ENCODE measurements around the gene SMARCE1.

The SMARCE1 gene

GRCh38 chr17:40615841-40616476, 31.7 kb downstream of the SMARCE1 start:
- ATAC-seq (ENCODE audit: low read depth) (no peak), DNase-seq (ENCODE audit: low spot score) (no peak)
- no peaks in the 10 kb centered on the region for H3K36me3 ChIP-seq (ENCODE audit: low read depth)
- H3K27ac ChIP-seq (ENCODE audit: poor library complexity, severe bottlenecking): no peak overlapping the region
- H3K9me3 ChIP-seq (ENCODE audit: severe bottlenecking): no peaks in the 10 kb centered on the region
- H3K4me3 ChIP-seq (ENCODE audit: severe bottlenecking): no peak overlapping the region
- no peaks in the 10 kb centered on the region for H3K4me1 ChIP-seq (ENCODE audit: insufficient read depth, poor library complexity, severe bottlenecking)
- no peaks in the 10 kb centered on the region for H3K27me3 ChIP-seq (ENCODE audit: insufficient read depth, poor library complexity, severe bottlenecking)
- peak; percentile 9 for TF ChIP-seq CTCF (IDR thresholded peaks at IDR 0.05; ENCODE audit: poor library complexity, severe bottlenecking)

GRCh38 chr17:40615068-40615840, 32.4 kb downstream of the SMARCE1 start:
- Histone ChIP-seq H3K36me3 (ENCODE audit: low read depth) (no peaks in the 10 kb centered on the region), H3K27ac (ENCODE audit: poor library complexity, severe bottlenecking) (no peak overlapping the region), H3K9me3 (ENCODE audit: severe bottlenecking) (no peaks in the 10 kb centered on the region), H3K4me3 (ENCODE audit: severe bottlenecking) (no peak overlapping the region), H3K27me3 (ENCODE audit: insufficient read depth, poor library complexity, severe bottlenecking) (no peaks in the 10 kb centered on the region), H3K4me1 (ENCODE audit: insufficient read depth, poor library complexity, severe bottlenecking) (no peaks in the 10 kb centered on the region)
- DNase-seq (ENCODE audit: low spot score) (no peak), ATAC-seq (ENCODE audit: low read depth) (peak; percentile 62)
- TF ChIP-seq CTCF (IDR thresholded peaks at IDR 0.05; ENCODE audit: poor library complexity, severe bottlenecking): peak; percentile 49

- H3K9me3 ChIP-seq (ENCODE audit: severe bottlenecking): no peaks in the 10 kb centered on the region
- no peak overlapping the region for H3K4me3 ChIP-seq (ENCODE audit: severe bottlenecking)
- no peak for ATAC-seq (ENCODE audit: low read depth)
- H3K27me3 ChIP-seq (ENCODE audit: insufficient read depth, poor library complexity, severe bottlenecking): no peaks in the 10 kb centered on the region
- H3K4me1 ChIP-seq (ENCODE audit: insufficient read depth, poor library complexity, severe bottlenecking): no peaks in the 10 kb centered on the region
- H3K27ac ChIP-seq (ENCODE audit: poor library complexity, severe bottlenecking): no peak overlapping the region
- DNase-seq (ENCODE audit: low spot score): no peak
- TF ChIP-seq CTCF (IDR thresholded peaks at IDR 0.05; ENCODE audit: poor library complexity, severe bottlenecking): no peak
- H3K36me3 ChIP-seq (ENCODE audit: low read depth): no peaks in the 10 kb centered on the region
These were observed 33.1 kb downstream of the SMARCE1 start for GRCh38 chr17:40614431-40615067.

GRCh38 chr17:40613467-40614154, 34.0 kb downstream of the SMARCE1 start:
- H3K4me3 ChIP-seq (ENCODE audit: severe bottlenecking): no peak overlapping the region
- no peaks in the 10 kb centered on the region for H3K36me3 ChIP-seq (ENCODE audit: low read depth)
- no peak overlapping the region for H3K27ac ChIP-seq (ENCODE audit: poor library complexity, severe bottlenecking)
- ATAC-seq (ENCODE audit: low read depth): no peak
- H3K9me3 ChIP-seq (ENCODE audit: severe bottlenecking): no peaks in the 10 kb centered on the region
- TF ChIP-seq CTCF (IDR thresholded peaks at IDR 0.05; ENCODE audit: poor library complexity, severe bottlenecking): no peak
- H3K27me3 ChIP-seq (ENCODE audit: insufficient read depth, poor library complexity, severe bottlenecking): no peaks in the 10 kb centered on the region
- no peak for DNase-seq (ENCODE audit: low spot score)
- no peaks in the 10 kb centered on the region for H3K4me1 ChIP-seq (ENCODE audit: insufficient read depth, poor library complexity, severe bottlenecking)

Data from RWPE2 (cell line).